ENCODE data around the gene MLLT3.

MLLT3 gene

GRCh38 chr9:20426019-20426418 is 196.3 kb downstream of the MLLT3 start:
- DNase-seq (ENCODE audit: low spot score) = no peak
- no peak for ATAC-seq (ENCODE audit: low read depth)

GRCh38 chr9:20419533-20419932 is 202.8 kb downstream of the MLLT3 start:
- H3K27me3 ChIP-seq (ENCODE audit: insufficient read depth, poor library complexity, severe bottlenecking) = no peaks in the 10 kb centered on the region
- no peak overlapping the region for H3K4me3 ChIP-seq (ENCODE audit: severe bottlenecking)
- DNase-seq (ENCODE audit: low spot score) (no peak), ATAC-seq (ENCODE audit: low read depth) (no peak)
- TF ChIP-seq CTCF (IDR thresholded peaks at IDR 0.05; ENCODE audit: poor library complexity, severe bottlenecking) = no peak
- H3K4me1 ChIP-seq (ENCODE audit: insufficient read depth, poor library complexity, severe bottlenecking) = no peaks in the 10 kb centered on the region
- H3K9me3 ChIP-seq (ENCODE audit: severe bottlenecking) = peaks cover 1% of the 10 kb centered on the region
- H3K36me3 ChIP-seq (ENCODE audit: low read depth) = no peaks in the 10 kb centered on the region
- no peak overlapping the region for H3K27ac ChIP-seq (ENCODE audit: poor library complexity, severe bottlenecking)

More at GRCh38 chr9:20426019-20426418, 196.3 kb downstream of the MLLT3 start:
- no peak for TF ChIP-seq CTCF (IDR thresholded peaks at IDR 0.05; ENCODE audit: poor library complexity, severe bottlenecking)
- H3K27me3 ChIP-seq (ENCODE audit: insufficient read depth, poor library complexity, severe bottlenecking) = no peaks in the 10 kb centered on the region
- H3K4me1 ChIP-seq (ENCODE audit: insufficient read depth, poor library complexity, severe bottlenecking) = no peaks in the 10 kb centered on the region
- no peak overlapping the region for H3K27ac ChIP-seq (ENCODE audit: poor library complexity, severe bottlenecking)
- H3K9me3 ChIP-seq (ENCODE audit: severe bottlenecking) = no peaks in the 10 kb centered on the region
- no peaks in the 10 kb centered on the region for H3K36me3 ChIP-seq (ENCODE audit: low read depth)
- no peak overlapping the region for H3K4me3 ChIP-seq (ENCODE audit: severe bottlenecking)

- no peak overlapping the region for H3K4me3 ChIP-seq (ENCODE audit: severe bottlenecking)
- ATAC-seq (ENCODE audit: low read depth) (no peak), DNase-seq (ENCODE audit: low spot score) (no peak)
- TF ChIP-seq CTCF (IDR thresholded peaks at IDR 0.05; ENCODE audit: poor library complexity, severe bottlenecking) = no peak
- no peaks in the 10 kb centered on the region for H3K4me1 ChIP-seq (ENCODE audit: insufficient read depth, poor library complexity, severe bottlenecking)
- no peaks in the 10 kb centered on the region for H3K27me3 ChIP-seq (ENCODE audit: insufficient read depth, poor library complexity, severe bottlenecking)
- peaks cover 1% of the 10 kb centered on the region for H3K9me3 ChIP-seq (ENCODE audit: severe bottlenecking)
- H3K27ac ChIP-seq (ENCODE audit: poor library complexity, severe bottlenecking) = no peak overlapping the region
- no peaks in the 10 kb centered on the region for H3K36me3 ChIP-seq (ENCODE audit: low read depth)
These were observed 203.8 kb downstream of the MLLT3 start for GRCh38 chr9:20418485-20418884.

GRCh38 chr9:20417373-20418080 is 204.8 kb downstream of the MLLT3 start:
- Histone ChIP-seq H3K9me3 (ENCODE audit: severe bottlenecking) (peaks cover 1% of the 10 kb centered on the region), H3K36me3 (ENCODE audit: low read depth) (no peaks in the 10 kb centered on the region), H3K27me3 (ENCODE audit: insufficient read depth, poor library complexity, severe bottlenecking) (no peaks in the 10 kb centered on the region), H3K27ac (ENCODE audit: poor library complexity, severe bottlenecking) (no peak overlapping the region), H3K4me3 (ENCODE audit: severe bottlenecking) (no peak overlapping the region), H3K4me1 (ENCODE audit: insufficient read depth, poor library complexity, severe bottlenecking) (no peaks in the 10 kb centered on the region)
- ATAC-seq (ENCODE audit: low read depth) = no peak
- DNase-seq (ENCODE audit: low spot score) = no peak
- TF ChIP-seq CTCF (IDR thresholded peaks at IDR 0.05; ENCODE audit: poor library complexity, severe bottlenecking) = no peak

- no peak overlapping the region for H3K4me3 ChIP-seq (ENCODE audit: severe bottlenecking)
- no peak for ATAC-seq (ENCODE audit: low read depth)
- DNase-seq (ENCODE audit: low spot score) = no peak
- no peak overlapping the region for H3K27ac ChIP-seq (ENCODE audit: poor library complexity, severe bottlenecking)
- H3K36me3 ChIP-seq (ENCODE audit: low read depth) = no peaks in the 10 kb centered on the region
- no peaks in the 10 kb centered on the region for H3K27me3 ChIP-seq (ENCODE audit: insufficient read depth, poor library complexity, severe bottlenecking)
- no peak for TF ChIP-seq CTCF (IDR thresholded peaks at IDR 0.05; ENCODE audit: poor library complexity, severe bottlenecking)
- peaks cover 1% of the 10 kb centered on the region for H3K9me3 ChIP-seq (ENCODE audit: severe bottlenecking)
- H3K4me1 ChIP-seq (ENCODE audit: insufficient read depth, poor library complexity, severe bottlenecking) = no peaks in the 10 kb centered on the region
These were observed 208.1 kb downstream of the MLLT3 start for GRCh38 chr9:20414150-20414549.

Measured in RWPE2 (cell line).